SK-N-SH (cell line): ENCODE data around the gene NT5DC3. TPM values are rescaled to one million over a fixed set of nuclear protein-coding genes. Genes with fewer than 3 reads are reported as not detected.

Source experiments
- CHD2 ChIP-seq: fragments of 150-350 bp; IDR thresholded peaks from 2 replicates; pipeline ENCODE4 v1.6.1; 2018; ENCODE audit warnings: low read length; ENCODE audit not compliant: partially characterized antibody
- ELF1 ChIP-seq: IDR thresholded peaks from 2 replicates; pipeline ENCODE4 v1.4.0; 2012
- EZH2phosphoT487 ChIP-seq: fragments of 200-600 bp; sonication (generic); IDR thresholded peaks from 2 replicates; pipeline ENCODE4 v1.6.1; 2017; ENCODE audit warnings: low read depth, mixed run types, mild to moderate bottlenecking, antibody characterized with exemption, moderate library complexity, borderline replicate concordance
- FOSL2 ChIP-seq: IDR thresholded peaks from 2 replicates; pipeline ENCODE4 v1.4.0; 2012; ENCODE audit warnings: low read depth, mild to moderate bottlenecking, moderate library complexity, borderline replicate concordance
- FOXJ3 ChIP-seq: sonication (generic); formaldehyde crosslinking; IDR thresholded peaks from 2 replicates; pipeline ENCODE4 v1.5.1; 2020; ENCODE audit warnings: mild to moderate bottlenecking, missing genetic modification reagents
- GATA2 ChIP-seq: sonication (generic); formaldehyde crosslinking; IDR thresholded peaks from 2 replicates; pipeline ENCODE4 v1.5.0; 2020; ENCODE audit warnings: mild to moderate bottlenecking, missing genetic modification reagents
- MEF2A ChIP-seq: IDR thresholded peaks from 2 replicates; pipeline ENCODE4 v1.4.0; 2012; ENCODE audit warnings: low read depth, borderline replicate concordance
- MXI1 ChIP-seq: IDR thresholded peaks from 2 replicates; pipeline ENCODE4 v1.6.1; 2012; ENCODE audit warnings: mild to moderate bottlenecking, low read depth, low read length, improper control_type of control experiment
- NFIC ChIP-seq: IDR thresholded peaks from 2 replicates; pipeline ENCODE4 v1.4.0; 2012; ENCODE audit warnings: borderline replicate concordance
- NRF1 ChIP-seq: IDR thresholded peaks from 2 replicates; pipeline ENCODE4 v1.6.1; 2012; ENCODE audit warnings: low read depth, mild to moderate bottlenecking, low read length
- RCOR1 ChIP-seq: fragments of 150-350 bp; IDR thresholded peaks from 2 replicates; pipeline ENCODE4 v1.6.1; 2017; ENCODE audit warnings: antibody characterized with exemption, low read length
- SIN3A ChIP-seq: IDR thresholded peaks from 2 replicates; pipeline ENCODE4 v1.6.1; 2012; ENCODE audit warnings: low read depth, mild to moderate bottlenecking, low read length, moderate library complexity, borderline replicate concordance
- SMC3 ChIP-seq: IDR thresholded peaks from 2 replicates; pipeline ENCODE4 v1.6.1; 2012; ENCODE audit warnings: low read depth, low read length, improper control_type of control experiment
- TEAD4 ChIP-seq: IDR thresholded peaks from 2 replicates; pipeline ENCODE4 v1.4.0; 2012; ENCODE audit warnings: mild to moderate bottlenecking, borderline replicate concordance; ENCODE audit not compliant: insufficient read depth
- USF1 ChIP-seq: IDR thresholded peaks from 2 replicates; pipeline ENCODE4 v1.4.0; 2012; ENCODE audit warnings: low read depth, borderline replicate concordance
- ZBTB33 ChIP-seq: IDR thresholded peaks from 2 replicates; pipeline ENCODE4 v1.4.0; 2012; ENCODE audit warnings: low read depth, borderline replicate concordance
- polyA plus RNA-seq, 3 experiments: library from polyadenylated mRNA; depleted of rRNA; stranded (reverse); fragments of >200 nt; gene quantifications; 2 replicates each; pipeline ENCODE4 v1.2.3, GENCODE V29; 2012
- TF ChIP-seq, protein P1 (sequence below): IDR thresholded peaks from 2 replicates; pipeline ENCODE4 v1.6.1; 2012; ENCODE audit warnings: mild to moderate bottlenecking, low read depth, low read length, moderate library complexity

The NT5DC3 gene
- polyA plus RNA-seq, 1 of the 3 experiments (the other 2 are of a cell fraction) = 11.0 TPM

GRCh38 chr12:103801709-103802585 is 39.1 kb downstream of the NT5DC3 start (continued):
- TF ChIP-seq, protein P1, sequence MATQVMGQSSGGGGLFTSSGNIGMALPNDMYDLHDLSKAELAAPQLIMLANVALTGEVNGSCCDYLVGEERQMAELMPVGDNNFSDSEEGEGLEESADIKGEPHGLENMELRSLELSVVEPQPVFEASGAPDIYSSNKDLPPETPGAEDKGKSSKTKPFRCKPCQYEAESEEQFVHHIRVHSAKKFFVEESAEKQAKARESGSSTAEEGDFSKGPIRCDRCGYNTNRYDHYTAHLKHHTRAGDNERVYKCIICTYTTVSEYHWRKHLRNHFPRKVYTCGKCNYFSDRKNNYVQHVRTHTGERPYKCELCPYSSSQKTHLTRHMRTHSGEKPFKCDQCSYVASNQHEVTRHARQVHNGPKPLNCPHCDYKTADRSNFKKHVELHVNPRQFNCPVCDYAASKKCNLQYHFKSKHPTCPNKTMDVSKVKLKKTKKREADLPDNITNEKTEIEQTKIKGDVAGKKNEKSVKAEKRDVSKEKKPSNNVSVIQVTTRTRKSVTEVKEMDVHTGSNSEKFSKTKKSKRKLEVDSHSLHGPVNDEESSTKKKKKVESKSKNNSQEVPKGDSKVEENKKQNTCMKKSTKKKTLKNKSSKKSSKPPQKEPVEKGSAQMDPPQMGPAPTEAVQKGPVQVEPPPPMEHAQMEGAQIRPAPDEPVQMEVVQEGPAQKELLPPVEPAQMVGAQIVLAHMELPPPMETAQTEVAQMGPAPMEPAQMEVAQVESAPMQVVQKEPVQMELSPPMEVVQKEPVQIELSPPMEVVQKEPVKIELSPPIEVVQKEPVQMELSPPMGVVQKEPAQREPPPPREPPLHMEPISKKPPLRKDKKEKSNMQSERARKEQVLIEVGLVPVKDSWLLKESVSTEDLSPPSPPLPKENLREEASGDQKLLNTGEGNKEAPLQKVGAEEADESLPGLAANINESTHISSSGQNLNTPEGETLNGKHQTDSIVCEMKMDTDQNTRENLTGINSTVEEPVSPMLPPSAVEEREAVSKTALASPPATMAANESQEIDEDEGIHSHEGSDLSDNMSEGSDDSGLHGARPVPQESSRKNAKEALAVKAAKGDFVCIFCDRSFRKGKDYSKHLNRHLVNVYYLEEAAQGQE = no peak
- no peak for TF ChIP-seq FOXJ3 (CRISPR knock-in tag)
- TF ChIP-seq NRF1 = no peak
- TF ChIP-seq TEAD4 = peak; percentile 98
- no peak for TF ChIP-seq SMC3
- peak; percentile 79 for TF ChIP-seq ZBTB33
- TF ChIP-seq GATA2 = no peak
- TF ChIP-seq EZH2phosphoT487 = no peak
- TF ChIP-seq SIN3A = peak; percentile 76; the same call in 1 of the 2 replicates
- TF ChIP-seq RCOR1 = no peak
- peak; percentile 40; the same call in 1 of the 2 replicates for TF ChIP-seq MEF2A
- no peak for TF ChIP-seq CHD2
- no peak for TF ChIP-seq MXI1
- TF ChIP-seq USF1 = no peak
- TF ChIP-seq ELF1 = no peak
- TF ChIP-seq NFIC = peak; percentile 94
- TF ChIP-seq FOSL2 = peak; percentile 81; the same call in 1 of the 2 replicates
